Right lobe of liver (tissue), 4 donors: ENCODE measurements around the gene ISCA2.

ENCODE experiments used
- CTCF ChIP-seq, 4 donors: fragments of 200-600 bp in 3 of 4; fragments of 450-650 bp in 1 of 4; IDR thresholded peaks; one replicate each; pipeline versions ENCODE4 v1.5.1 to v1.8.0; 2016 to 2022; ENCODE audit warnings: antibody characterized with exemption in 4 of 4, mild to moderate bottlenecking in 2 of 4
- POLR2A ChIP-seq: fragments of 450-650 bp; IDR thresholded peaks from one replicate; pipeline ENCODE4 v1.6.1; 2017; ENCODE audit warnings: antibody characterized with exemption, mild to moderate bottlenecking
- donor health status: DM: no; HTN: no; CAD: no.
- donor health status: DM: no; HTN: no; CAD: no.
- donor health status: DM: no; HTN: yes; CAD: no.

DNA sequence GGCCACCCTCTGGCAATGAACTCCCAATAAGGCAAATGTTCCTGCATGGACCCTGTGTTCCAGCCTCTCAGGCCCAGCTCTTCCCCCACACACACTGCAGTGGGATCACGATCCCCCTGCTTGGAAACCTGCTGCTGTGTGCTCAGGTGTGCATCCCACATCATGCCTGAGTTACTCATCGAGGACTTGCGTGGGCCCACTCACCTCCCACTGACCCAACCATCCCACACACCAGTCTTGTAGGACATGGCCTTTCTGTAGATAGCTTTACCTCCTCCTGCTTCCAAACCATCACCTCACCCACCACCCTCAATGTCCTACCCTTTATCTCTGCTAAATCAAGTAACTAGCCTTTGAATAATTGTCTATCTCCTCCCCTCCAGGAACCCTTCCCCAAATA lies 25.1 kb upstream of the ISCA2 start:
- TF ChIP-seq CTCF (IDR thresholded peaks at IDR 0.05) (no peak), POLR2A (no peak)
